ENCODE data around the gene SLC25A5.
A peak's percentile ranks its signal among the peaks of the same experiment; 100 is the strongest.
"Not testable (repeated sequence)": the region's sequence is repeated elsewhere in the genome, so short reads cannot be mapped to it uniquely, and the experiment has no call there.

Gene SLC25A5

DNA sequence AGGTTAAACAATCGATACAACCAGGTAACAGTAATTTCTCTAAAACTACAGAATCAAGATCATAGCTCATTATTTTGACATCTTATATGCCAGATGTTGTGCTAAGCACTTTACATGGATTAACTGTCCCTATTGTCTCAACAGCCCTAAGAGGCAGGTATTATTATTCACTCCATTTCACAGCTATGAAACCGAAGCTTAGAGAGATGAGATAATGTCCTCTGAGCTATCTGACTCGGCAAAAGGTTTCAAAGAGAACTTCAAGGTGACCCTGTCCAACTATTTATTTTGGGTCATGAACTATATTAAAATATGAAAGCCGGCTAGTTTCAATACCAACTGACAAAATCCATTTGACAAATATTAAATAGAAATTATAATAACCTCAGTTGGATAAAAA, 10.3 kb downstream of the SLC25A5 start:
- no peak for DNase-seq

DNA sequence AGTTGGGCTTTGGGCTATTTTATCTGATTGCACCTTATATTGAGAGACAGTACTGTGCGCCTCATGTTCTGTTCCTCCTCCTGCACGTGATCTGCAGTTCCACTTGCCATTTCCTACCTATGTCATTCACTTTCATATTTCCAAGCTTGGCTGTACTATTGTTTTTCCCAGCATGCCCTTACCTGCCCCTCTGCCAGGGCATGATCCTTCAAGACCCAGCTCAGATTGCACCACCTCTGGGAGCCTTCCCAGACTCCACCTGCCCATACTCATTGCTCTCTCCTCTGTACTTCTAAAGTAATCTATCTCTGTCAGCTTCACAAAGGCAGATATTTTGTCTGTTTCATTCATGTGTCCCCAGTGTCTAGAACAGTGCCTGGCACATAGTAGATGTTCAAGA, 11.6 kb downstream of the SLC25A5 start:
- DNase-seq: no peak

DNA sequence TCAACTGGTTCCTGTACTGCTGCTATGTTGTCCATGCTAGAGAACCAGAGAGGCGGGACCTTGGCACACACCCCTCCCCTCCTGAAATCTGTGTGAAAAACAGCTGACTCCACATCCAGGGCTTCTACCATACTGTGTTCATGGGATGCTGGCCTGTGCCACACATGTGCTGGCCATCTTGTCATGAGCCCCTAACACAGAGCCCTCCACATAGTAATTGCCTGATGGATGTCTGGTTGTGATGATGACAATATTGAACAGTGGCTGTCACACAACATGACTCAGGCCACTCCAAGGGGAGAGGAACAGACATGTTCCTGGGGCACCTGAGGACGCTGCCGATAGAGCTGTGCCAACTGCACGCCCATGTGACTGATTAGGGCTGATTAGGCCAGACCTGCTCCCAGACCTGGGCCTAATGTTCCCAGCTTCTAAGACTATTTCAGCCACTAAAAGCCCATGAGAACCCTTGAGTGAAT, 13.1 kb downstream of the SLC25A5 start:
- DNase-seq: no peak

DNA sequence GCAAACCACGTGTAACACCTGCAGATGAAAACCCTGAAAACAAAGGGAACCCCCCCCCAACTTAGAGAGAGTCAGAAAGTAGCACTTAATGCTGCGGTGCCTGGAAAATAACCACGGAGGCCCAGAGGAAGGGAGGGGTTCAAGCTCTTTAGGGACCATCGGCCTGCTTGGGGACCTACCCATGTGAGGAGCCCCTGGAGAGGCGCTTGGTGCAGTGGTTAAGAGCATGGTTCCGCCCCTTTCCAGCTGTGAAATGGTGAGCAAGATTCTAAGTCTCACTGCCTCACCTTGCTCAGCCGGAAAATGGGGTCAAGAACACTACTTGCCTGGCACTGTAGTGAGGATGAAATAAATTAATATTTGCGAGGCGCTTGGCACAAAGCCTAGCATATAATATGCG, 13.8 kb downstream of the SLC25A5 start:
- no peak for DNase-seq

DNA sequence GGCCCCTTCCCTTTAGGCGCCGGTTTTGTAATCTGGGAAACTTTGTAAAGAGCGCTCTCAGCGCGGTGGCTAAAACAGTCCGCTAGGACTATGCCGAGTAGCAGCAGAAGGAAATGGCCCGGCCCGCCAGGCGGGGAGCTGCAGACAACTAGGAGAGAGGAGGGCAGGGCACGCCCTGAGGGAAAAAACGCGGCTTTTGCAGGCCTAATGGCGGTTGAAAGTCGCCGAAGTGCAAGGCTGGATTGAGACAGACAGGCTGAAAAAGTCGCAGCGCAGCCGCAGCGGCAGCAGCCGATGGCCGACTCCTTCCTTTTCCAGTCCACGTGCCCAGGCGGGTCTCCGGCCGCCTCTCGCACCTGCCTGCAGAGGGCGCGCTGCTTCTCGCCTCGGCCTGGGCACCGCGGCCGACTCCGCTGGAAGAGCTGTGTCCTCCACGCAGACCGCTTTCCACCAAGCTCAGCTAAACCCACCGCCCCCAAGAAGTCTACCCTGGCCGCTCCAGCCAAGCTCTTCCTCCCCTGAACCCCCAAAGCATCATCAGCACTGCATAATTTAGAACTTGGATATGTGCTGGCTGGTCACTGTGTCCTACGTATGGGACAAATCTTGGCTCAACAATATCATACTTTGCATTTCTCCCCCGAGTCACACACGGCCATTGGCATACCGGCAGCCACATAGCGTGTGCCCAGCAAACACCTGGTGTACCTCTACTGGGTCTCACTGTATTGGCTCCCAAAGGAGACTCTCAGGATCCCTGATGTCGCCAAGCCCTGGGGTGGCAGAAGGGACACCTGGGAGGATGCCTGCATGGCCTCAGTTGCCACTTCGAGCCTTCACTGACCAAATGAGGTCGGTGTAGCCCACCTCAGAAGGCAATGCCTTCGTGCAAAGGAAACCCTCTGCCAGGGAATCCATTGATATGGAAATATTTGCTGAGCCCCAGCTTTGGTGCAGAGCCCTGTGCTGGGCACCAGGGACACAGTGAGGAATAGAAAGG, 14.5 kb downstream of the SLC25A5 start:
- peak; percentile 24 to 55 (median 44) for DNase-seq

DNA sequence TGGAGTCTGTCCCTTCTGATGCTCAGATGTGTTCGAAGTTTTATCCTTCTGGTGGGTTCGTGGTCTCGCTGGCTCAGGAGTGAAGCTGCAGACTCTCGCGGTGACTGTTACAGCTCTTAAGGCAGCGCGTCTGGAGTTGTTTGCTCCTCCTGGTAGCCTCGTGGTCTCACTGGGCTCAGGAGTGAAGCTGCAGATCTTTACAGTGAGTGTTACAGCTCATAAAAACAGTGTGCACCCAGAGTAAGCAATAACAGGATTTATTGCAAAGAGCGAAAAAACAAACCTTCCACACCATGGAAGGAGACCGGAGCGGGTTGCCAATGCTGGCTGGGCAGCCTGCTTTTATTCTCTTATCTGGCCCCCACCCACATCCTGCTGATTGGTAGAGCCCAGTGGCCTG, 18.5 kb downstream of the SLC25A5 start:
- DNase-seq: no peak

DNA sequence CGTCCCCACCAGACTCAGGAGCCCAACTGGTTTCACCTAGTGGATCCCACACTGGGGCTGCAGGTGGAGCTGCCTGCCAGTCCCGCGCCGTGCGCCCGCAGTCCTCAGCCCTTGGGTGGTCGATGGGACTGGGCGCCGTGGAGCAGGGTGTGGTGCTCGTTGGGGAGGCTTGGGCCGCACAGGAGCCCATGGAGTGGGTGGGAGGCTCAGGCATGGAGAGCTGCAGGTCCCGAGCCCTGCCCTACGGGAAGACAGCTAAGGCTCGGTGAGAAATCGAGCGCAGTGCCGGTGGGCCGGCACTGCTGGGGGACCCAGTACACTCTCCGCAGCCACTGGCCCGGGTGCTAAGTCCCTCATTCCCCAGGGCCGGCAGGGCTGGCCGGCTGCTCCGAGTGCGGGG, 19.5 kb downstream of the SLC25A5 start:
- DNase-seq: not testable (repeated sequence)

DNA sequence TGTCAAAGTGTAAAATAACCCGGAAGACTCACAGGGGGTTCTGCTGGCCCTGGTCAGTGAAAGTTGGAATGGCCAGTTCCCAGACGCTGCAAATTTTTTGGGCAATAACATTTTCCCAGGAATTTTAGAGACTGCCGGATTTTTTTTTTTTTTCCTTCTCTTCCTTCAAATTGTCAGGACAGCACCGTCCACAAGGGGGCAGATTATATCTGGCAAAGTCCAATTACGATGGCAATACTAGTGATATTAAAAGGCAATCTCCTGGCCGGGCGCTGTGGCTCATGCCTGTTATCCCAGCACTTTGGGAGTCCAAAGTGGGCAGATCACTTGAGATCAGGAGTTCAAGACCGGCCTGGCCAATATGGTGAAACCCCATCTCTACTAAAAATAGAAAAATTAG, 20.5 kb downstream of the SLC25A5 start:
- DNase-seq: peak in 5 of 6 experiments; percentile 9 to 41 (median 15)

DNA sequence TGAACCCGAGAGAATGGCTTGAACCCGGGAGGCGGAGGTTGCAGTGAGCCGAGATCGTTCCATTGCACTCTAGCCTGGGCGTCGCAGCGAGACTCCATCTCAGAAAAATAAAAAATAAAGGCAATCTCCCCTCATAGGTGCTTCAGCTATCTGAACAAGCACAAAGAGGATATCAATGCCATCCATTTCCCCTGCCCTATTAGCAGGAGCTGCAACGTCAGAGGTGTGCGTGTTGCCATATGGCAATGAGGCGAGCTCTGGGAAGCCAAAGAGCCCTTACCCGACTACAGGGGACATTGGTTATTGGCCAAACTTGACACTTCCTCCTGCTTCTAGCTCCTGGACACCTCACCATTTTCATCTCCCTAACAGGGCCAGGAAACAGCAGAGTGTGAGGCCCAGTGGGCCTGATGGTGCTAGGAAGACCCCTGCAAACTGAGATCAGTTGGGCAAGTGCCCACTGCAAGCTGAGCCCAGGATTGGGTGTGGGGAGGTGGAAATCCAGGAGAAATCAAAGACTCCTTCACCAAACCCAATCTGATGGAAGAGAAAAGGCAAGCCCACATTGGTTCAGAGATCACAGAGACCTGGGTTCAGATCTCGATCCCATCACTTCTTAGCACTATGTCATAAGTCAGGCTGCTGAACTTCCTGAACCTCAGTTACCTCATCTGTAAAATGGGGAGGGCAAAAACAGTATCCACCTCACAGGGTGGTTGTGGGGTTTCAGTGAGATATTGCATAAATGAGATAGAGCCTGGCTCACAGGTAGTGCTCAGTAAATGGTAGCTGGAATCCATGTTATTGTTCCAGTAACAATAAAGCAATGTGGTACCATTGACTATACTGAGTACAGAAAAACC, 21.2 kb downstream of the SLC25A5 start:
- DNase-seq: no peak

DNA sequence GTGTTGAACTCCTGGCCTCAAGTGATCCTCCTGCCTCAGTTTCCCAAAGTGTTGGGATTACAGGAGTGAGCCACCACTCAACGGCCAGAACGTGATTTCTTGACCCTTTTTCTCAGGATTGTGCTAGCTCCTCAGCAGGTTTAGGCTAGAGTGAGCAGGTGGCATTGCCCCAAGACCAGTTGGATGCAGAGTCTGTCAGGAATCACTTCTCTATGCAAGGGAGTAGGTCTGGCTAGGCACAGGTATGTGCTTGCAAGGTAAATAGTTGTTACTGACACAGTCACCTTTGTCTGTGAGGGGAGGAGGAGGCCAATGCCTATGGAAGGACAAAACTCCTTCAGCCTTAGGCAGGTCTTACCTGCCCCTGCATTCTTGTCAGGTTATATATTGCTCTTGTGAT, 24.2 kb downstream of the SLC25A5 start:
- DNase-seq: no peak

DNA sequence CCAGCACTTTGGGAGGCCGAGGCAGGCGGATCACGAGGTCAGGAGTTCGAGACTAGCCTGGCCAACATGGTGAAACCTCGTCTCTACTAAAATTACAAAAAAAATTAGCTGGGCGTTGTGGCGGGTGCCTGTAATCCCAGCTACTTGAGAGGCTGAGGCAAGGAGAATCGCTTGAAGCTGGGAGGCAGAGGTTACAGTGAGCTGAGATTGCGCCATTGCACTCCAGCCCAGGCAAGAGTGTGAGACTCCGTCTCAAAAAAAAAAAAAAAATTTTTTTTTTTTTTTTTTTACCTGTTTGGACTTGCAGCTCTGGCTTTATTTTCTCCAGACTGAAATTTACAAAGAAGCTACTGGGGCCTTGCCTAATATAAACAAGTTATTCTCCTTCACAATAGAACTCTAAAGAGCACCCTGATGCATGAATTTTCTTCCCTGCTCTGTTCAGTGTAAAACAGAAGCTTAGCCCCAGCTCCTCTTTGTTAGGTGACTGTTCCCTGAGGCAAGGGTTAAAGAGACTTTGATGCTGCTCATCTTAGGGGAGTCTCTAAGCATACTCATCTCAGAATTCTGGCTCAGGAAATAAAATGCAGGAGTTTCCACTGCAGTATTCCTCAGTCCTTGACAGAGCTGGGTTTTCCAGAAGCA, 25.7 kb downstream of the SLC25A5 start:
- not testable (repeated sequence) for DNase-seq

DNA sequence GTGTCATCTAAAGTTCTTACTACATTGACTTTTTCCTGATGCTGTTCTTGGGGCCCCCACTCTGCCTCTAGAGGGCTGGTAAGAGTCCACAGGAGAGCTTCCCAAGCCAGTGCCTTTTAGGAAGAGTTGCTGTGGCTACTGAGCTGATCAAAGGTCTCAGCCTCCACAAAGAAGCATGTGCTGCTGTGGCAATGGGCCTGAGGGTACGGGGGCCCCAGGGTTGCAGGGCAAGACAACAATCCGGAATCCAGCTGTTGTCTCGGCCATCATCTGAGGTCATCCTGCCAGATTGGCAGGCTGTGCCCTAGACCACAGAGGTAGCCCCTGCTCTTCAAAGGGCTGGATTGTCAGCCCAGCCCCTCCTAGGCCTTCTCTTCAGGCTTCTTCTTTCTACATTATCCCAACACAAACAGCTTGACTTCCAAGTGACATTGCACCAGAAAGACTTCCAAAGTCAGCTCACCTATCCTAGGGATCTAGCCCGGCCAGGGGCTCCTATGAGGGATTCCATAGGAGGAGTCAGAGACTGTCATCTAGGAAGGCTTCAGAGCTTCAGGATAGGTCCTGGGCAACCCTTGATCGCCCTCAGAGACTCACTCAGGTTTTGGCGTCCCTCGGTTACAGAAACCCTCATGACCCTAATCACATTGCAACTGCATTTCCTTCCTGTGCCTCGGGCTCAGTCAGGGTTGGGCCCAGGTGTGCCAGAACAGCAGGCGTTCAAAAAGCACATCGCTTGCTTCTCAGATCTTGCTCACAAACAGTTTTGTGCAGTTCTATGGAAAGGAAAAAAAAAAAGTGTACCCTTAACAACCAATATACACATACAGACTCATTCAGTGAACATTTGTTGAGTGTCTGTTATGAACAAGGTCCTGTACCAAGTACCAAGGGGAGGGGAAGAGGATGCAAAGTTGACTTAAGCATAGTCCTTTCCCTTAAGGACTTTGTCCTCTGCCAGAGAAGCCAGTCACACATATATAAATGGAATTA, 27.8 kb downstream of the SLC25A5 start:
- DNase-seq: peak in 2 of 6 experiments; percentile 11 to 27

DNA sequence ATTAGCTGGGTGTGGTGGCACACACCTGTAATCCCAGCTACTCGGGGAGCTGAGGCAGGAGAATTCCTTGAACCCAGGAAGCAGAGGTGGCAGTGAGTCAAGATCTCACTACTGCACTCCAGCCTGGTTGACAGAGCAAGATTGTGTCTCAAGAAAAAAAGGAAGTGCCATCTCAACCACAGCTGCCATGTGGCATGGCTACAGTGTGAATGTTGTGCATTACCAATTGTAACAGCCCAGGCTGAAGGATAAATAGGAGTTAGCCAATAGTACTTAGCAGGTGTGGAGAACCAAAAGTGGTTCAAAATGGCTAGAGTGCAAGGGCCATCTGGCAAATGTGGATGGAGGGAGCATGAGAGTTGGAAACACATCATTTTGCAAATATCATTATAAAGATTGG, 28.9 kb downstream of the SLC25A5 start:
- DNase-seq: no peak

DNA sequence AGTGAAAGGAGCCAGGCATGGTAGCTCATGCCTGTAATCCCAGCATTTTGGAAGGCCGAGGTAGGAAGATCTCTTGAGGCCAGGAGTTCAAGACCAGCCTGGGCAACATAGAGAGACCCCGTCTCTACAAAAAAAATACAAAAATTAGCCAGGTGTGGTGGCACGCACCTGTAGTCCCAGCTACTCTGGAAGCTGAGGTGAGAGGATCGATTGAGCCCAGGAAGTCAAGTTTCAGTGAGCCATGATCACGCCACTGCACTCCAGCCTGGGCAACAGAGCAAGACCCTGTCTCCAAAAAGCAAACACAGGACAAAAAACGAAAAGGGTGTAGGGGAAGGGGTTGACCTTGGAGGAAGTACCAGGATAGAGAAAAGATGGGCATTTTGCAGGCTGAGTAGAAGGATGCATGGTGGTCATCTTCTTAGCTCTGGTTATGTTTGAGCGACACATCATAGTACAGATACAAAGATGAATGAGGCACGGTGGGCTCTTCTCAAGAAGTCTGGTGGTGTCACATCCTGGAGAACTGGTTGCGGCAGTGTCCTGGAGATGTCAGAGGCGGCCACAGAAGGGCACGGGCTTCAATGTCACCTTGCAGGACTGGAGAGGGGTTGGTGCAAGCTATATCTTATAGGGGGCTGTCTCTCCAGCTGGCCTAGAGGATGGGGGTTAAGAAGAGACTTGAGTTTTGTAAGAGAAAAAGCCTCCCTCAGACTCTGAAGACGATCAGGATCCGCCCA, 32.0 kb downstream of the SLC25A5 start:
- no peak for DNase-seq

DNA sequence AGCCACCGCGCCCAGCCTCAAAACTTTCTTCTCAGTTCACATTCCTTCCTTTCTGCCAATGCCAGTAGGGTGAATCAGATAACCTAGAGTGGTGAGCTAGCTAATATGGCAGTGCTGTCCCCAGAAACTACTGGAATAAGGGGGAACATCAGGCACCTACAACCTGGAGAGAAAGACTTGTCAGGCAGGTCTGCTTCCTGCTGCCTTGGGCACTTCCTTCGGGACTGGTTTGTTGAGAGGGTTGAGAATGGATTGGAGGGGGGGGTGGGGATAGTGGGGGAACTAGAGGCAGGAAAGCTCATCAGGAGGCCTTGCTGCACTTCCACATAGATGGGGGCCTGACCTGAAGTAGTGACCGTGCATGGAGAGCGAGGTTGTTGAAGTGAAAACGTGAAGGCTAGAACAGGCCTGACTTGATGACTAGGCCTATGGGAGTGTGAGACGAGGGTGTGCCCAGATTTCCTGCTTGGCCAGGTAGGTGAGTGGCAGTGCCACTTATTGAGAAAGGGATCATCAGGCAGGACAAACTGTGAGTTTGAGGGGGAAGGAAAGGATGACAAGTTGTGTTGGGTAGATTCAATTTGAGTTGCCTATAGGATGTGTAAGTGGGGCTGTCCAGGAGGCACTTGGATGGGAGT, 33.4 kb downstream of the SLC25A5 start:
- no peak for DNase-seq

DNA sequence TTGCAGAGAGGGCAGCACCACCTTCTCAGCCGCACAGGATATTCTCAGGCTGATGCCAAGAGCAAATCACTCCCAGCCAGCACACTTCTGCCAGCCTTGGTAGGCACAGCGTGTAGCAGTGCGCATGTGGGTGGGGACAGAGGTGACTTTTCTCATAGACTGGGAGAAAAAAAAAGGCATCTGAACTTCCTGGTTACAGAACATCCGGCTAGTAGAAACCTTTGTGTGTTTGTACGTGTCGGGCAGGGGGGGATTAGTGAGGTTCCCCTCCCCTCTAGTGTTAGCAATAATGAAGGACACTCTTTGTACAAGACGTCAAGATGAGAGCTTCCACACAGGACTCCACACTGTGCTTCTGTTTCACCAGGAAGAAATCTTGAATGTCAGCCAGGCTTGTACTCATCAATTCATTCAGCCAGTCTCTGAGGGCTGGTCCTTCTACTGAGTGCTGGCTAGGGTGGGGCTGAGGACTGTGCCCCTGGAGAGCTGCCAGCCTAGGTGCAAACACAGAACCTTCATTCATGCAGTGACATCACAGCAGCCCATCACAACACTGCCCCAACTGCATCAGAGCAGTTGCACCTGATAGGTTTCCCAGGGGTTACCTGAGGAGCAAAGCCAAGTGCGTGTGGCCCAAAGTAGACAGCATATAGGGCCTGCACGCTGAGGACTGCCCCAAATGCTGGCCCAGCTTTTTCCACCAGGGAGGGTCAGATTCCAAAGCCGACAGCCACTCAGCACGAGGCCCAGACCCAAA, 34.7 kb downstream of the SLC25A5 start:
- peak in 4 of 6 experiments; percentile 8 to 60 (median 44) for DNase-seq

DNA sequence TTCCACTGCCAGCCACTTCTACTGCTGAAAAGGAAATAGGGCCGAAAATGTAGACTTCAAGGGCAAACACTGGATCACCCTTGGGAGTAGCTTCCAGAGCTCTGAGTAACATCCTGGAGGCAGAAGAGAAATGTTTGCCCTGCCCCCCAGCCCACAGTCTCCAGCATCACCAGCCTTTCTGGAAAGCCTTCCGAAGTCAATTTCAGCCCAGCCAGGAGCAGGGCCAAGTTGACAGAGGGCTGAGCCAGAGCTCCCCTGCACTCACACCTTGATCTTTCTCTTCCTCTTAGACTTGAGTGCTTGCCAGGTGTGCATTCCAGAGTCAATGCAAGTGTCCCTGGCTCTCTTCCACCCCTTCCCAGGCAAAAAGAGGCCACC, 35.2 kb downstream of the SLC25A5 start:
- DNase-seq: no peak

DNA sequence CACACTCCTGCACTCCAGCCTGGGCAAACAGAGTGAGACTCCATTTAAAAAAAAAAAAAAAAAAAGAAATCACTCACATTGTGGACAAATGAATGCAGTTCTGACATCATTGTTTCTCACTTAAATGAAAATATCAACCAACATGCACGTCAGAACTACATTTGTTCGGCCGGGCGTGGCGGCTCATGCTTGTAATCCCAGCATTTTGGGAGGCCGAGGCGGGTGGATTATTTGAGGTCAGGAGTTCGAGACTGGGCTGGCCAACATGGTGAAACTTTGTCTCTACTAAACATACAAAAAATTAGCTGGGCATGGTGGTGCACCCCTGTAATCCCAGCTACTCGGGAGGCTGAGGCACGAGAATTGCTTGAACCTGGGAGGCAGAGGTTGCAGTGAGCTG, 36.9 kb downstream of the SLC25A5 start:
- DNase-seq: not testable (repeated sequence)

DNA sequence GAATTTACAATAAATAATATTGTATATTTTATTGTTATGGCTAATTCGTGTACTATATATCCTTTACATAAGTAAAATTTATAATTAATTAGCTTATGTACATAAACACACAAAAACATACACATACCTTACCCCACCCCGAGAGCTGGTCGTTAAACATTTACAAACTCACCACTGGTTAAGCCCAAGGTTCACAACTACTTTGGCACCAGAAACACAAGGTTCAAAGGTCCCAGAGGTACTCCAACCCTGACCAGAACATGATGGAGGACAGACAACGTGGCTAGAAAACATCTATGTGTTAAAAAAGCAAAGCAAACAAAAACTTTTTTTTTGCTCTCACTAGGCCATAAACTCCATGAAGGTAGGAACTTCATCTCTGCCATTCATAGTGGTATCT, 37.7 kb downstream of the SLC25A5 start:
- DNase-seq: no peak

DNA sequence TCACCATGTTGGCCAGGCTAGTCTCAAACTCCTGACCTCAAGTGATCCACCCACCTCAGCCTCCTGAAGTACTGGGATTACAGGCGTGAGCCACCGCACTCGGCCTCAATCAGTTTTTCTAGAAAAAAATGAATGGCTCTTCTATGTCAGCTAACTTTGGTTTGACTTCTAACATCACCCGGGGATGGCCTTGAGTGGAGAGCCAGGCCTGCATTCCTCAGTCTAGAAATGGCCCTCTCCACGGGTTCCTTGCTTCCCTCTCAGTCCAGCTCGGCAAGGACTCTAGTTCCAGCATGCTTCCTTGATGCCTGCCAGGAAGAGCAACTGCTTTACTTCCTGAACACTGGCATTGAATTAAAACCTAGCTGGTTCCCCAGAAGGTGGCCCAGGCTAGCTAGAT, 39.0 kb downstream of the SLC25A5 start:
- DNase-seq: no peak
